ENCODE results near the gene LHPP.

- TF ChIP-seq POLR2A (IDR thresholded peaks at IDR 0.05; ENCODE audit: low read depth, low read length) (no peak), POLR2AphosphoS5 (IDR thresholded peaks at IDR 0.05; ENCODE audit: low read depth, low read length) (no peak), PAX5 (IDR thresholded peaks at IDR 0.05; ENCODE audit: insufficient read depth, low read length, severe bottlenecking) (no peak)
Observed at GRCh38 chr10:124598196-124598595, 136.6 kb downstream of the LHPP start.
